ENCODE results near the gene FH. TPM values are rescaled to one million over a fixed set of nuclear protein-coding genes. Genes with fewer than 3 reads are reported as not detected.

Gene FH
- total RNA-seq, 1 experiment from 2014 or later = 112 TPM

DNA sequence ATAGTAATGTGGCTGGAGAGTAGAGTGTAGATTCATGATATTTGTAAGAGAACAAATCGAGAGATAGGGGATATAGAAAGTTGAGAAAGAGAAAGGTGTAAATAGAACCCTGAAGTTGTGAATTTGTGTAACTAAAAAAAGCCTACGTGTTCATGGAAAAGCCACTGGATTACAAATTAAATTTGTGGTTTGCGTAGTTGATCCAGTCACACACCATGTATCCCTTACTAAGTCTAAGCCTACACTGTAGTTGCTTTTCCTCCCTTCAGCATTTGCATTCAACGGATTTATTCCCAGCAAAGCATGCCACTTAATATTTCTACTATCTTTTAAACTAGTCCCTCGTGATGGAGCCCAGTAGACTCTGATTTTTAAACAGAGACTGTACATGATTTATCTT is 37.5 kb upstream of the FH start:
- Mint-ChIP-seq H3K27me3 (ENCODE audit: unreplicated experiment) (no peaks in the 10 kb centered on the region), H3K27ac (ENCODE audit: unreplicated experiment) (no peak overlapping the region), H3K36me3 (ENCODE audit: insufficient read depth, unreplicated experiment) (no peaks in the 10 kb centered on the region), H3K4me1 (ENCODE audit: low read depth, unreplicated experiment) (peaks cover 8% of the 10 kb centered on the region), H3K4me3 (ENCODE audit: low read depth, unreplicated experiment) (no peak overlapping the region), H3K9me3 (ENCODE audit: low read depth, unreplicated experiment) (no peaks in the 10 kb centered on the region)
- intact Hi-C loops (cut with micrococcal nuclease; ENCODE audit: unreplicated experiment) = no loop called here
- no TSS peak for BruUV-seq (replicated peaks)
- DNase-seq = no peak
- TF ChIP-seq, protein P1, sequence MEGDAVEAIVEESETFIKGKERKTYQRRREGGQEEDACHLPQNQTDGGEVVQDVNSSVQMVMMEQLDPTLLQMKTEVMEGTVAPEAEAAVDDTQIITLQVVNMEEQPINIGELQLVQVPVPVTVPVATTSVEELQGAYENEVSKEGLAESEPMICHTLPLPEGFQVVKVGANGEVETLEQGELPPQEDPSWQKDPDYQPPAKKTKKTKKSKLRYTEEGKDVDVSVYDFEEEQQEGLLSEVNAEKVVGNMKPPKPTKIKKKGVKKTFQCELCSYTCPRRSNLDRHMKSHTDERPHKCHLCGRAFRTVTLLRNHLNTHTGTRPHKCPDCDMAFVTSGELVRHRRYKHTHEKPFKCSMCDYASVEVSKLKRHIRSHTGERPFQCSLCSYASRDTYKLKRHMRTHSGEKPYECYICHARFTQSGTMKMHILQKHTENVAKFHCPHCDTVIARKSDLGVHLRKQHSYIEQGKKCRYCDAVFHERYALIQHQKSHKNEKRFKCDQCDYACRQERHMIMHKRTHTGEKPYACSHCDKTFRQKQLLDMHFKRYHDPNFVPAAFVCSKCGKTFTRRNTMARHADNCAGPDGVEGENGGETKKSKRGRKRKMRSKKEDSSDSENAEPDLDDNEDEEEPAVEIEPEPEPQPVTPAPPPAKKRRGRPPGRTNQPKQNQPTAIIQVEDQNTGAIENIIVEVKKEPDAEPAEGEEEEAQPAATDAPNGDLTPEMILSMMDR (IDR thresholded peaks at IDR 0.05; ENCODE audit: unreplicated experiment) = no peak
- CTCF ChIA-PET = no interaction called here

DNA sequence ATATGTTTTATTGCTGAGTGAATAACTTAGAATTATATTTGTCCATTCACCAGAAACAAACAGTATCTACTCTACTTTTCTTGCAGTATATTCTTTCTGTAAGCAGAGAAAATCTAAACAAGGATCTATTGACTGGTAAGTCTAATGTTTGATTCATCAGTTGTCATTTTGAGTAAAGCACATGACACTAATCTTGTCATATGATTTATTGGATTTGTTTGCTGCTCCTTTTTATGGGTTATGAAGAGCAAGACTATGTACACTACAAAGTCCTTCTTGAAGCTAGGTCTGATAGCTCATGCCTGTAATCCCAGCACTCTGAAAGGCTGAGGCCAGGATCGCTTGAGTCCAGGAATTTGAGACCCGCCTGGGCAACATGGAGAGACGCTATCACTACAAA is 36.0 kb upstream of the FH start:
- intact Hi-C loops (cut with micrococcal nuclease; ENCODE audit: unreplicated experiment) = no loop called here
- H3K4me1 Mint-ChIP-seq (ENCODE audit: low read depth, unreplicated experiment) = peaks cover 8% of the 10 kb centered on the region
- CTCF ChIA-PET = interaction anchor here (1.2 kb wide), 1 partner anchor 36 kb away, joined by 5 read pairs; no protein-coding TSS in a partner anchor
- H3K27me3 Mint-ChIP-seq (ENCODE audit: unreplicated experiment) = no peaks in the 10 kb centered on the region
- H3K27ac Mint-ChIP-seq (ENCODE audit: unreplicated experiment) = no peak overlapping the region
- DNase-seq = no peak
- H3K9me3 Mint-ChIP-seq (ENCODE audit: low read depth, unreplicated experiment) = no peaks in the 10 kb centered on the region
- H3K36me3 Mint-ChIP-seq (ENCODE audit: insufficient read depth, unreplicated experiment) = no peaks in the 10 kb centered on the region
- no TSS peak for BruUV-seq (replicated peaks)
- no peak overlapping the region for H3K4me3 Mint-ChIP-seq (ENCODE audit: low read depth, unreplicated experiment)
- TF ChIP-seq, protein P1 (IDR thresholded peaks at IDR 0.05; ENCODE audit: unreplicated experiment) = no peak

DNA sequence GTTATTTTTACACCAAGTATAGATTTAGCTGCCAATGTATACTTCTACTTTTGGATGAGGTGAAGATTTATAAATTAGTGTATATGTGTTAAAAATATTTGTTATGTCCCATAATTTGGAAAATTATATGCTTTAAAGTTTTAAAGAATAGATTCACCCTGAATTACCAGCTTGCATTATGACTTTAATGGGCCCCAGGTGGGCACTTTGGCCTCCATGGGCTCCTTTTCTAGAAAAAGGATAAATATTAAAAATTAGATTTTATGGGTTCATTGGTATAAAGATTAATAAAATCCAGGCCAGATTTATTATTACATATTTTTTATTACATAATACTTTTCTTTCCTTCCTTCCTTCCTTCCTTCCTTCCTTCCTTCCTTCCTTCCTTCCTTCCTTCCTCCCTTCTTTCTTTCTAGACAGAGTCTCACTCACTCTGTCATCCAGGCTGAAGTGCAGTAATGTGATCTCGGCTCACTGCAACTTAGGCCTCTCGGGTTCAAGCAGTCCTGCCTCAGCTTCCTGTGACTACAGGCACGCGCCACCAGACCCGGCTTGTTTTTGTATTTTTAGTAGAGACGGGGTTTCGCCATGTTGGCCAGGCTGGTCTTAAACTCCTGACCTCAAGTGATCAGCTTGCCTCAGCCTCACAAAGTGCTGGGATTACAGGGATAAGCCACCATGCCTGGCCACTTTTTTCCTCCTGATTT is 34.5 kb upstream of the FH start:
- Mint-ChIP-seq H3K27me3 (ENCODE audit: unreplicated experiment) (no peaks in the 10 kb centered on the region), H3K36me3 (ENCODE audit: insufficient read depth, unreplicated experiment) (no peaks in the 10 kb centered on the region), H3K9me3 (ENCODE audit: low read depth, unreplicated experiment) (no peaks in the 10 kb centered on the region), H3K4me1 (ENCODE audit: low read depth, unreplicated experiment) (peaks cover 8% of the 10 kb centered on the region), H3K4me3 (ENCODE audit: low read depth, unreplicated experiment) (no peak overlapping the region), H3K27ac (ENCODE audit: unreplicated experiment) (no peak overlapping the region)
- TF ChIP-seq, protein P1 (IDR thresholded peaks at IDR 0.05; ENCODE audit: unreplicated experiment) = no peak
- intact Hi-C loops (cut with micrococcal nuclease; ENCODE audit: unreplicated experiment) = no loop called here
- no TSS peak for BruUV-seq (replicated peaks)
- CTCF ChIA-PET = no interaction called here
- no peak for DNase-seq

DNA sequence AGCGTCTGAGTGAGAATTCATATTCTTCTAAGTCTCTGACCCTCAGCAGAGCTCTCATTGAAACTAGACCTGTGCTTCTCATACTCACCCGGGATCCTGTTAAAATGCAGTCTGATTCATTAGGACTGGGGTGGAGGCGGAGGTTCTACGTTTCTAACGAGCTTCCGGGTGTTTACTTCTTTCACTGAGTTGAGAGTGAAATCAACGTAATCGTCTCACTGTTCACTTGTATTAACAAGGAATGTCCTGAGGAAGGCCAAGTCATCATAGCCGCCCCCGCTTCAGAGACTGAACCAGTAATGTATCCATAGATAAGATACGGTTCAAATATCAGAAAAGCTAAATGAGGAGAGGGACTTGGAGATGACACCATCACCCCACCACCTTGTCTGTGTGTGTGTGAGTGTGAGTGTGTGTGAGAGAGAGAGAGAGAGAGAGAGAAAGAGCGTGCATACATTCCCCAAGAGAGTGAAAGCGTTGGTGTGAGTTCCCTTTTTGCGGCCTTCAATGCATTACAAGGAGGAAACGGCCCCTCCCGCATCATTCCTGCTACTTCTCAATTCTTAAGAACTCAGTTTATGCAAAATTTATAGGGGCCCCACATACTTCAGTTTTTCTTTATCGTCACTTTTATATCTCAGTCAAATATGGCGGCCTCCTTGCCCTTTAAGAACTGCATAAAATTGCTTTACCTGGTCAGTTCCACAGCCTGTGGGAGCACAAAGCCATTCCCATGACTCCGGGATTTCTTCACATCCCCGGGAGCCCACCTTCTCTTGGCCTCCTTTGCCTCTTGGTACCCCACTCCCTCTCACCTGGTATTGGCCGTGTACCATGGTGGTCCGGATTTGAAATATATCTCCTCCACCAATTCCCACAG is 32.4 kb upstream of the FH start:
- no peak for DNase-seq
- intact Hi-C loops (cut with micrococcal nuclease; ENCODE audit: unreplicated experiment) = no loop called here
- Mint-ChIP-seq H3K9me3 (ENCODE audit: low read depth, unreplicated experiment) (no peaks in the 10 kb centered on the region), H3K27me3 (ENCODE audit: unreplicated experiment) (no peaks in the 10 kb centered on the region), H3K27ac (ENCODE audit: unreplicated experiment) (no peak overlapping the region), H3K4me1 (ENCODE audit: low read depth, unreplicated experiment) (no peaks in the 10 kb centered on the region), H3K36me3 (ENCODE audit: insufficient read depth, unreplicated experiment) (no peaks in the 10 kb centered on the region), H3K4me3 (ENCODE audit: low read depth, unreplicated experiment) (no peak overlapping the region)
- BruUV-seq (replicated peaks) = no TSS peak
- CTCF ChIA-PET = no interaction called here
- TF ChIP-seq, protein P1 (IDR thresholded peaks at IDR 0.05; ENCODE audit: unreplicated experiment) = no peak
